Measurements from ENCODE around the gene RORC. TPM values are rescaled to one million over a fixed set of nuclear protein-coding genes. Genes with fewer than 3 reads are reported as not detected.

Gene RORC
- total and polyA plus RNA-seq, 2 of the 8 experiments (the other 6 are each of a cell fraction or from before 2014, with no cell fraction given): 0.44 to 0.54 TPM

DNA sequence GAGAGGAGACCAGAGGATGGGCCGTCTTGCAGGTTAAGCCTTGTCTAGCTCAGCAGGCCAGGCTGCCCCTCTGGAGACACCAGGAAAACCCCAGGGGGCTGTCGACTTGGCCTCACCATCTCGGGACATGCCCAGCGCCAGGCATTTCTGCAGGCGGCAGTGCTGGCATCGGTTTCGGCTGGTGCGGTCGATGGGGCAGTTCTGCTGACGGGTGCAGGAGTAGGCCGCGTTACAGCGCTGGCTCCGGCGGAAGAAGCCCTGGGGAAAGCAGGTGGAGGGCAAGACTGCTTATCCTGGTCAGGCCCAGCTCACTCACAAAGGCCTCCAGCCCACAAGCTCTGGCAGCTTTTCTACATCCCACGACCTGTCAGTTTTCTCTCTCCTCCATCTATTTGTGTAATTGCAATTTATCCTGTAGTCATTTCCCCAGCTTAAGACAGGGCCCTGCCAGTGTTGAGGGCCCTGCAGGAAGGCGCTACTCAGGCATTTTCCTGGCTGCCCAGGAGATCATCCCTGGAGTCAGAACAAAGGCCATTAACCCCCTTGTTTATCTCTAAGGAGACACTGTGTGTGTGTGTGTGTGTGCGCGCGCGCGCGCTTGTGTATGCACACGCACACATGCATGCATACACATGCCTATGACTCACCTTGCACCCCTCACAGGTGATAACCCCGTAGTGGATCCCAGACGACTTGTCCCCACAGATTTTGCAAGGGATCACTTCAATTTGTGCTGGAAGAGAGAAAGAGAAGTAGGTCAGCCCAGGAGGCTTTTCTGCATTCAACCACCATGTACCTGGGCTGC, 14.9 kb downstream of the RORC start (continued):
- TF ChIP-seq, protein P1, sequence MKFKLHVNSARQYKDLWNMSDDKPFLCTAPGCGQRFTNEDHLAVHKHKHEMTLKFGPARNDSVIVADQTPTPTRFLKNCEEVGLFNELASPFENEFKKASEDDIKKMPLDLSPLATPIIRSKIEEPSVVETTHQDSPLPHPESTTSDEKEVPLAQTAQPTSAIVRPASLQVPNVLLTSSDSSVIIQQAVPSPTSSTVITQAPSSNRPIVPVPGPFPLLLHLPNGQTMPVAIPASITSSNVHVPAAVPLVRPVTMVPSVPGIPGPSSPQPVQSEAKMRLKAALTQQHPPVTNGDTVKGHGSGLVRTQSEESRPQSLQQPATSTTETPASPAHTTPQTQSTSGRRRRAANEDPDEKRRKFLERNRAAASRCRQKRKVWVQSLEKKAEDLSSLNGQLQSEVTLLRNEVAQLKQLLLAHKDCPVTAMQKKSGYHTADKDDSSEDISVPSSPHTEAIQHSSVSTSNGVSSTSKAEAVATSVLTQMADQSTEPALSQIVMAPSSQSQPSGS (IDR thresholded peaks at IDR 0.05; ENCODE audit: low read length): no peak
- TF ChIP-seq POLR2AphosphoS5 (IDR thresholded peaks at IDR 0.05; ENCODE audit: low read depth, low read length) (no peak), YY1 (IDR thresholded peaks at IDR 0.05; ENCODE audit: low read depth, low read length) (no peak), PHF8 (conservative IDR thresholded peaks at IDR 0.05; ENCODE audit: low read depth, low read length) (no peak), POU5F1 (IDR thresholded peaks at IDR 0.05; ENCODE audit: low read depth, low read length) (no peak), SIN3A (conservative IDR thresholded peaks at IDR 0.05 in 1 of 2, IDR thresholded peaks at IDR 0.05 in 1 of 2; ENCODE audit: low read depth in 1 of 2, low read length in 2 of 2) (no peak), EZH2 (IDR thresholded peaks at IDR 0.05; ENCODE audit: low read depth, low read length, severe bottlenecking) (no peak)
- TF ChIP-seq, protein P2, sequence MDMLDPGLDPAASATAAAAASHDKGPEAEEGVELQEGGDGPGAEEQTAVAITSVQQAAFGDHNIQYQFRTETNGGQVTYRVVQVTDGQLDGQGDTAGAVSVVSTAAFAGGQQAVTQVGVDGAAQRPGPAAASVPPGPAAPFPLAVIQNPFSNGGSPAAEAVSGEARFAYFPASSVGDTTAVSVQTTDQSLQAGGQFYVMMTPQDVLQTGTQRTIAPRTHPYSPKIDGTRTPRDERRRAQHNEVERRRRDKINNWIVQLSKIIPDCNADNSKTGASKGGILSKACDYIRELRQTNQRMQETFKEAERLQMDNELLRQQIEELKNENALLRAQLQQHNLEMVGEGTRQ (IDR thresholded peaks at IDR 0.05; ENCODE audit: low read length): no peak

Measured in H1 (cell line).